Fibroblast of villous mesenchyme (primary cell): ENCODE results near the gene HNRNPUL1. TPM values are rescaled to one million over a fixed set of nuclear protein-coding genes. Genes with fewer than 3 reads are reported as not detected.
A peak's percentile ranks its signal among the peaks of the same experiment; 100 is the strongest.

Experiments
- DNase-seq: peaks from one replicate; pipeline ENCODE4 v3.0.0-alpha.2; 2010; ENCODE audit warnings: low read depth
- H3K4me3 ChIP-seq: 2 replicates; pipeline ENCODE4 v1.5.1; 2011; ENCODE audit warnings: low read depth, mild to moderate bottlenecking, low read length
- total RNA-seq: library from RNA; depleted of rRNA; stranded (reverse); fragments of >200 nt; gene quantifications from 2 replicates; pipeline ENCODE4 v1.2.3, GENCODE V29; 2012
- TF ChIP-seq, protein P1 (sequence below): IDR thresholded peaks from 2 replicates; pipeline ENCODE4 v1.5.1; 2012; ENCODE audit warnings: low read depth, mild to moderate bottlenecking, low read length; ENCODE audit not compliant: insufficient read depth

Gene HNRNPUL1
- total RNA-seq, 1 donor = 123 TPM

DNA sequence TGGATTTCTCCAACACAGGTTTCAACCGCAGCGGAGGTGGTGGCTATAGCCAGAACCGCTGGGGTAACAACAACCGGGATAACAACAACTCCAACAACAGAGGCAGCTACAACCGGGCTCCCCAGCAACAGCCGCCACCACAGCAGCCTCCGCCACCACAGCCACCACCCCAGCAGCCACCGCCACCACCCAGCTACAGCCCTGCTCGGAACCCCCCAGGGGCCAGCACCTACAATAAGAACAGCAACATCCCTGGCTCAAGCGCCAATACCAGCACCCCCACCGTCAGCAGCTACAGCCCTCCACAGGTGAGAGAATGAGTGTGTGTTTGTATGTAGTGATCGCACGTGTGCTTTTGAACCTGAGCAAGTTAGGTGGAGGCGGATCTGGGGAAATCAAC lies 39.8 kb downstream of the HNRNPUL1 start:
- H3K4me3 ChIP-seq = no peak overlapping the region
- TF ChIP-seq, protein P1, sequence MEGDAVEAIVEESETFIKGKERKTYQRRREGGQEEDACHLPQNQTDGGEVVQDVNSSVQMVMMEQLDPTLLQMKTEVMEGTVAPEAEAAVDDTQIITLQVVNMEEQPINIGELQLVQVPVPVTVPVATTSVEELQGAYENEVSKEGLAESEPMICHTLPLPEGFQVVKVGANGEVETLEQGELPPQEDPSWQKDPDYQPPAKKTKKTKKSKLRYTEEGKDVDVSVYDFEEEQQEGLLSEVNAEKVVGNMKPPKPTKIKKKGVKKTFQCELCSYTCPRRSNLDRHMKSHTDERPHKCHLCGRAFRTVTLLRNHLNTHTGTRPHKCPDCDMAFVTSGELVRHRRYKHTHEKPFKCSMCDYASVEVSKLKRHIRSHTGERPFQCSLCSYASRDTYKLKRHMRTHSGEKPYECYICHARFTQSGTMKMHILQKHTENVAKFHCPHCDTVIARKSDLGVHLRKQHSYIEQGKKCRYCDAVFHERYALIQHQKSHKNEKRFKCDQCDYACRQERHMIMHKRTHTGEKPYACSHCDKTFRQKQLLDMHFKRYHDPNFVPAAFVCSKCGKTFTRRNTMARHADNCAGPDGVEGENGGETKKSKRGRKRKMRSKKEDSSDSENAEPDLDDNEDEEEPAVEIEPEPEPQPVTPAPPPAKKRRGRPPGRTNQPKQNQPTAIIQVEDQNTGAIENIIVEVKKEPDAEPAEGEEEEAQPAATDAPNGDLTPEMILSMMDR = no peak
- no peak for DNase-seq

DNA sequence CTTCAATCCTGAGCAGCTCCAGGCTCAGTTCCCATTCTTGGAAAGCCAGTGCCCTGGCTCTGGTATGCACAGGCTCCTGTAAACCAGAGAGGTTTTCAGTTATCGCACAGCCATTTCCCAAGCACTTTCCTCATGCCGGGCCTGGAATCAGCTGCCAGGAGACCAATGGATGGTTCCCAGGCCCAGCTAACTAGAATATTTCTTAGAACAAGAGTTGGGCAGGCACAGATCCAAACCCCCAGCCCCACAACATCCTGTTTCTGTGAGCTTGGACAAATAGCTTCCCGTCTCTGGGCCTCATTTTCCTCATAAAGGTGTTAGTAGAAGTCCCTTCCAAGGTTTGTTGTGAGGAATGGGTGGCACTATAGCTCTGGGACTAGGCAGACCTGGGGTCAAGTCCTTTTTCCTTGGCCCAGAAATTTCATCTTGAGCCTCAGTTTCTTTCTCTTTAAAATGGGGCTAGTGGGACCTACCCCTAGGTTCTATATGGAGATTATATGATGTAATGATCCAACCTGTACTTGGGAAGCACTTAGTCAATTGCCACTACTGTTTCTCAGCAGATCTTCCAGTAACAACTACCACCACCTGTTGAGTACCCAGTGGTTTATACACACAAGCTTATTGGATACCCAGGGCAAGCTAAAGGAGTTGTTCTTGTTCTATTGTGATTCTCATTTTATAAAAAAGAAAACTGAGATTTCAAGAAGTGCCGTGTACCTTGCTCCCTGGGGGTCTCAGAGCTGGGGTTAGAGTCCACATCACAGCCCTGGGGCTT lies 40.7 kb downstream of the HNRNPUL1 start:
- no peak overlapping the region for H3K4me3 ChIP-seq
- DNase-seq = no peak
- TF ChIP-seq, protein P1 = no peak

DNA sequence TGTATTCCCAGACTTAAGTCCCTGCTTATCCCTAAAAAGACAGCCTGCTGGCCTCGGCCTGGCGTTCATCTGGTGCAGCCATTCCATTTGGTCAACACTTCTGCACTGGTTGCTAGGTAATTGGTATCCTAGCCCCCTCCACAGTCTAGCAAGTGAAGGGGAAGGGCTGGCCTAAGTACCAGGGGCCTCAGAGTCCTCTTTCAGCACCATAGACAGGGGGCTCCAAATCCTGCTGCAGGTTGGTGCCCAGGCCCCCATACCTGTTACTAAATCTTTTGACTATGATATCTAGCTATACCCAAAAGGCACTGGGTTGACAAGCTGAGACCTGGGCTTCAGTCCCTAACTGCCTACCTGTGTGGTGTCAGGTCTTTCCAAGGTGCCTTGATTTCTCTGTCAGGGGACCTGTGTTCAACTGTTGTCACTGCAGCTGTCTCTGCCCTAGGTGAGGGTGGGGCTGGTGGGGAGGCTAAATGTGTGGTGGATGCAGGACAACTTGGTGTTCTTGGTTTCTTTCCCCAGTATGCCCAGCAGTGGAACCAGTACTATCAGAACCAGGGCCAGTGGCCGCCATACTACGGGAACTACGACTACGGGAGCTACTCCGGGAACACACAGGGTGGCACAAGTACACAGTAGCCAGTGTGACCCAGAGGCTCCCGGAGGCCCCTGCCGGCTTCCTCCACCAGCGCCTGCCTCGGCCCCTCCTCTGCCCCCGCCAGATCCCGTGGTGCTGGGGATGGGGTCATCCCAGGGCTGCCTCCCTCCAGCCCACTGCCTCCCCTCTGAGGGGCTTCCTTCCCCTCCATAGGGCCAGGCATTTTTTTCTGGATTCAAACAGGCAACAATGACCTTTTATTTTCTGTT lies 42.0 kb downstream of the HNRNPUL1 start:
- TF ChIP-seq, protein P1 = no peak
- no peak for DNase-seq
- no peak overlapping the region for H3K4me3 ChIP-seq

DNA sequence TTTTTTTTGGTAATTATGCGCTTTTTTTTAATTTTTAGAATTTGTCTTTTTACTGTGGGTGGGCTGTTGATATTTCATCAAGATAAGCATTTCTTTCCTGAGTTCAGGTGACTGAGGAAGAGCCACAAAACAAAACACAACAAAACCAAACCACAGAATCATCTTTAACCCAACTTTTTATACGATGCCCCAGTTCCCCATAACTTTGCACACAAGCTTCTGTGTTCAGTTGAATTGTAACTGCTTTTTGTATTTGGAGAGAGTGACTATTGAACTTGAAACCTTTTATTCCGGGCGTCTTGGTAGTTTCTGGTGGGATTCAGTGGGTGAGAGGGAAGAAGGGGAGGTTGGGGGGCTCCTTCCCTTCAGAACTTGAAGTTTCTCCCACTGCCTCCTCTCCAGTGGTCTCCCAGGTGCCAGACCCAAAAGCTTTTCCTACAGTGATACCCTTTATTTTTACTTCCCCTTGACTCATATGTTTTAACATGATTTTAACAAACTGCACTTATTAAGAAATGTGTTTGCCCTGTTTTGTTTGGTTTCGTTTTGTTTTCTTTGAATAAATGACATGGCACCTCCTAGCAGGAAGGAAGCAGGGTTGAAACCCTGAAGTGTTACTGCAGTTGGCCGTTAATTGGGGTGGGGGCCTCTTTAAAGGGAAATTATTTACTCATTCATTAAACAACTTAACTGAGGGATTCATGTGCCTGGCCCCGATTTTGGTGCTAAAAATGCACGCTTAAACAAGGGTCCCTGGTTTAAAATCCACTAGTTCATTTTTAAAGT lies 43.1 kb downstream of the HNRNPUL1 start:
- no peak overlapping the region for H3K4me3 ChIP-seq
- no peak for DNase-seq
- TF ChIP-seq, protein P1 = no peak

DNA sequence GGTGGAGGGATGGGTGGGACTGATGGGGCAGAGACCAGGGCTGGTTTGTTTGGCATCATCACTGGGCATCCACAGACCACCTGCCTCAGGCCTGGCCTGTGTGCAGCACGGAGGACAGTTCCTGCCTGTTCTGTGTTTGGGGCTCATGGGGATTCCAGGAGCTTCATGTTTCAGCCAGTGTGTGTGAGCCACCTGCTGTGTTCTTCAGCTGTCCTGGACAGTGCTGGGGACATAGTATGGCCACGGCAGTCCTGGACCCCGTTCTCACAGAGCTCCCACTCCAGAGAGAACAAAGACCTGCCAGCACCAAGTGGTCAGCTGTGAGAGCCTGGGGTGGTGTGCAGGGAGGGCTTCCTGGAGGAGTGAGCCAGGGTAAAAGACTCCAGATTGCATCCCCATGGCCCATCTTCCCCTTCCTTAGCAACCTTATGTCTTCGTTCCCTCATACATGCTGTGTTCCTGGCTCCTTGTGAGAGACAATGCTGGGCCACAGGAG lies 43.8 kb downstream of the HNRNPUL1 start:
- TF ChIP-seq, protein P1 = no peak
- no peak for DNase-seq
- no peak overlapping the region for H3K4me3 ChIP-seq

DNA sequence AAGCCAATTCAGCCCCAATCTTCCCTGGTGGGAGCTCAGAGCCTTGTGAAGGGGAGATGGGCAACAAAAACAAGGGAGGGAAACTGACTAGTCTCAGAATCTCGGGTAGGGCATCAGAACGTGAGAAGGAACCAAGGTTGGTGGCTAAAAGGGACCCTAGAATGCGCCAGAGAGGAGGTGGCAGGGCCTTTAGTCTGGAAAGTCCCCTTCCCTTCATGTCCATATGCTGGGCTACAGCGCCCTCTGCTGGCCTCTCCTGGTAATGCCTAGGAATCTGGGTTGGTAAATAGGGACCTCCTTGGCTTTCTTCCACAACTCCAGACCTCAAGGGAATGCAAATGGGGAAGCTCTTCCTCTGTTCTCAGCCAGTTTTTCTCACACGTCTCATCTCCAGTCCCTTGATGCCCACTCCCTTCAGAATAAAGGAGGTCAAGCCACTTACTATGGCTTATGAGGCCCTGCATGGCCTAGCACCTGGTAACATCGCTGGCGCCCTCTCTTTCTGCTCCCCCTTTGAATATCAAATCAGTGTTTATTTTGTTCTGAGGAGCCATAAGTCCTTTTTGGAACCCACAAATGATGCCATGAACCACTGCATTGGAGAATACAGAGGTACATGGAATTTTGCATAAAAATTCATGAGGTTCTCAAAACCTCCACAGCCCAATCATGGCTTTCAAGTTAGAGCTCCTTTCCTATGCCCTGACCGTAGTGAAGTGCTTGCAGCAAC lies 44.4 kb downstream of the HNRNPUL1 start:
- peak overlapping the region; percentile 87 for H3K4me3 ChIP-seq
- DNase-seq = peak; percentile 94

More for the DNA sequence above, 44.4 kb downstream of the HNRNPUL1 start:
- TF ChIP-seq, protein P1 = peak; percentile 97
